GM18868 (cell line): ENCODE measurements around the gene ARFIP2.

ENCODE experiments used
- ATAC-seq: cut with Tn5 transposase; IDR thresholded peaks from one replicate; pipeline ENCODE4 v1.9.1; 2021; ENCODE audit warnings: mild to moderate bottlenecking, moderate library complexity; ENCODE audit not compliant: unreplicated experiment

Gene ARFIP2

DNA sequence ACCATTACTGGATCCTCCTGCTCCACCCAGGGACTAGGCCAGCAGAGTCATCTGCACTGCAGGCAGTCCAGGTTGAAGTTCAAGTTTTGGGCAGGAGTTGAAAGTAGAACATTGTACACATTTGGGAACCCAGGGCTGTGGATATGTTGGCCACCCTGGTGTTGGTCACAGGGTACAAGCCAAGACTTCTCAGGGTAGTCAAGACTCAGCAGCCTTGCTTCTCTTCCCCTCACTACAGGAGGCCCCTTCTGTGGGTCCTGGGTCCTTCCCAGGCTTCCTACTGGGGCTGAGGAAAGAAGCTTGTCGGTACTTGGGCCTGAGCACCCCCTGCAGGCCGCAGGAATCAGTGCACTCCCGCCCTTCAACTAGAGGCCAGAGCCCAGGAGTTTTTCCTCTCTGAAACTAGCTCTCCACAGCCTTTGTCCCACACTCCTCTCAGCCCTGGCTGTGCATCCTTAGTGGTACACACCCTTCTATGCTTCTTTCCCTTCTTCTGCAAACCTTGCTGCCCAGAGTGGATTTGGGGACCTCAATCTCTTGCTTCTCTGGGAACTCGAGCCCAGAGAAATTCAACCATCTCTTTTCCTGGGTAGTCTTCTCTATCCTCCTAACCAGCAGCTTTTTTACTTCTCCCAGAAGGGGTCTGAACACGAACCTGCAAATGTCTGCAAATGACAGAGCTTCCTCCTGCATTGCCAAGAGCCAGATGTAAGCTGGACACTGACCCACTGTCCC lies 37.7 kb downstream of the ARFIP2 start:
- peak; percentile 94 for ATAC-seq

DNA sequence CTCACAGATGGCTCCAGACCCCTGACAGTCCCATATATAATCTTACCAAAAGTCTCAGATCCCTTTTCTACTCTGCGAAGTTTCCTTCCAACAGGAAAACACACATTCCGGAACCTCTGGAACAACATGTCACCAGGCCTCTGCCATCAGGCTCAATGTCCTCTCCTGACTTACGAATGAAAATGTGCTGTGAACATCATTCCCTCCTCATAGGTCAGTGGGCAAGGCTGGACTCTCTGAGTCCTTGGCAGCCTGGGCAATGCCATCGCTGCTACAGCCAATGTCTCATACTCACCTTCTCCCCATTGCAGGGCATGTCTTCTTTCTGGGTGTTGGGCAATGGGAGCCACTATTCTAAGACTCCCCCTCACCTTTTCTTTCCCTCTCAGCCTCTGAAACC lies 38.7 kb downstream of the ARFIP2 start:
- ATAC-seq = no peak

DNA sequence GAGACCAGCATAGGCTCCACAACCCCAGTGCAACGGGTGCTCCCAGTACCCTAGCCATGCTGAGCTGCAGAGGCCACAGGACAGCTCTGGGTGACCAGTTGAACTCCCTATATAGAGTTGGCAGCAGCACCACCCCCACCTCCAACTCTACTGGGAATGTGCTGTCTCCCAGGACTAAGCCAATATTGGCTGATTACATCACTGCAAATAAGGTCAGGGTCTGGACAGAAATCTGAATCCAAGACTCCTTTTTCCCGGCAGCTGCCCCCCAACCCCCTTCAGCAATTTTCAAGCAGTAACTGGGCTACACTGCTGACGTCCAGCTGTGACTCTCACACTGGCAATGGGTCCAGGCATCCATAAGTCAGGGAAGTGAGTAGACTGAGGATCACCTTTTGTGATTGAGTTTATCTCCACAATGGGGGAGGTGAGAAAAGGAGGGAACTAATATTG lies 40.2 kb downstream of the ARFIP2 start, which contains the start of gene HPX:
Gene HPX, minus strand, starts transcription at position 82 of the 453 bp plus-strand sequence. Its CDS starts 24 bp downstream, at position 58.
- ATAC-seq = no peak

DNA sequence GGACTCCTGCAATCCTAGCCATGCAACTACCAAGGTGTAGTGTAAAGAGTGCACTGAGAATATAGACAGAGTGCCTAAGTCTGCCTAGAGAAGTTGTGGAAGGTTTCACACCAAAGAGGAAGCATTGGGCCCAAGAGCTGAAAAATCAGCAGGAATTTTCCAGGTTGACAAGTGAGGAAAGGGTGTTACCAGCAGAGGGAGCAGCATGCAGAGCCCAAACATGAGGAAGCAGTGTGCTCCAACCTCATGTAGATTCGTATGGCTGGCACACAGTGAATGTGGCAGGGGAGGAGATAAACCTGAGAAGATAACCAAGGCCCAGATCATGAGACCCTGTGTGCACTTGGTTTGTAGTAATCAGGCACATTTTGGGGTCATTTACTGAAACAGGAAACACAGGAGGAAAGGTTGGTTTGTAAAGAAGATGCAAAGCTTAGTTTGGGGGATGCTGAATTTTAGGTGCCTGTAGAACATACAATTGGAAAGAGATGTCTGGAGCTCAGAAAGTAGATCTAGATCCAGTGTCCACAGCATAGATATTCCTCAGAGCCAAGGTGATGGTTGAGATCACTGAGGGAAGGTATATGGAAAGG lies 42.1 kb downstream of the ARFIP2 start:
- ATAC-seq = no peak

DNA sequence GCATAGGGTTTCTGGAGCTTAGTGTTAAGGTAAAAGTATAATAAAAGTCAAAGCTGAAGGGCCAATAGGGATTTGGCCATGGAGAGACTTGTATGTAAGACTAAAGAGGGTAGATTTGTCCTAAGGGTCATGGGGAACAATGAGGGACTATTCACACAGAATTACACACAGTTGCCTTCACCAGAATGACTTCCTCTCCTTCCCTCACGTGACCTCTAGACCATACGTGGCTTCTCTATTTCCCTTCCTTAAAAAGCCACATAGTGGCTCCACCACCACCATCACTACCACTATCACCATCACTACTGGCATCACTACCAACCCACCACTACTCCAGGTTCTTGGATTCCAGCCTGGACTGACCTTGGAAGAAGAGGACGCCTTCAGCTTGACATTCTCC lies 43.1 kb downstream of the ARFIP2 start:
- ATAC-seq = no peak

DNA sequence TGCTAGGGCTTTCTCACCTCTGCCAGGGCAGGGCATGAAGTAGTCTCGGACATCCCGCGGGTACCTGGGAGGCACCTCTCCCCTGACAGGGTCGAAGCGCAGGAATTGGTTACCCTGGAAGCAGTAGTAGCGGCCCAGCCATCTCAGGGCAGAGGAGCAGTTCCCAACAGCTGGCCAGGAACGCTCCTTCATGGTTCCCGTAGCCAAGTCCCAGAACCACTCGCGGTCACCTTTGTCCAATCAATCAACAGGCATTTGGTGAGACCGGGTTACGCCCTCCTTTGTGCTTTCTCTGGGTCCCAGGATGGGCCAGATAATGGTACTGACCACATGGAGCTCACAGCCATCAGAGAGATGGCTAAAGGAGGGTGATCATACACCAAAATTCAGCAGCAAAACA lies 43.7 kb downstream of the ARFIP2 start:
- no peak for ATAC-seq

DNA sequence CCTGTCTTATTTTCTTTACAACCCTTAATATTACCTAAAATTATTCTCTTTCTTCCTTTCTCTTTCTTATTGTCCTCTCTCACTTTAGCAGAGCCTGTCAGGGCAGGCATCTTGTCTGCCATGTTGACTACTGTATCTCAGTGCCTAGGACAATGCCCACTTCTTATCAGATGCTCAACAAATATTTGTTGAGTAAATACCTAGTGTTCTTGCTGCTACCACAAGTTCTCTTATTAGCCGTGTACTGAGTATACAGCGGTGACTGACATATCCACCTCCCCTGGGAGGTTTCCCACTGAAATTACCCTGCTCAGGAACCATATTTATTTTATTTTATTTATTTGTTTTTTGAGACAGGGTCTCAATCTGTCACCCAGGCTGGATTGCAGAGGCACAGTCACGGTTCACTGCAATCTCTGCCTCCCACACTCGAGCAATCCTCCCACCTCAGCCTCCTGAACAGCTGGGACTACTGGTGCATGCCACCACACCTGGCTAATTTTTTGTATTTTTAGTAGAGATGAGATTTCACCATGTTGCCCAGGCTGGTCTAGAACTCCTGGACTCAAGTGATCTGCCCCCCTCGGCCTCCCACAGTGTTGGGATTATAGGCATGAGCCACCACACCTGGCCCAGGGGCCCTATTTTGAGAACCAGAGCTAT lies 47.0 kb downstream of the ARFIP2 start:
- peak; percentile 45 for ATAC-seq

DNA sequence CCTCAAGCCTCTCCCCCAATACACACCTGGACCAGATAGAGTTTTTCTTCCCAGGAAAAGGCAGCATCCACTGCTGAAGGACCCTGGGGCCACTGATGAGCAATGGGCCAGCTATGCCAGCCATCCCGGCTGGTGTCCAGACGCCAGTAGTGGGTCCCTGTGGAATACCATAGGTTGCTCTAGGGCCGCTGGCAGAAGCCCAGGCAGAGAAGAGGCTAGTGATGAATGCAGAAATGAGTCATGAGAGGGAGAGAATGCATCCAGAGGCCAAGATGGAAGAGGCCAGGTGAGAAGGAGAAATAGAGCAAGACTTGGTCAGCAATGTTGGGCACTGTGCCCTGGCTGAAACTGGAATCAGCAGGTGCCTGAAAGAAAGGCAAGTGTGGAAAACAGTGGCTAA lies 49.3 kb downstream of the ARFIP2 start:
- no peak for ATAC-seq

DNA sequence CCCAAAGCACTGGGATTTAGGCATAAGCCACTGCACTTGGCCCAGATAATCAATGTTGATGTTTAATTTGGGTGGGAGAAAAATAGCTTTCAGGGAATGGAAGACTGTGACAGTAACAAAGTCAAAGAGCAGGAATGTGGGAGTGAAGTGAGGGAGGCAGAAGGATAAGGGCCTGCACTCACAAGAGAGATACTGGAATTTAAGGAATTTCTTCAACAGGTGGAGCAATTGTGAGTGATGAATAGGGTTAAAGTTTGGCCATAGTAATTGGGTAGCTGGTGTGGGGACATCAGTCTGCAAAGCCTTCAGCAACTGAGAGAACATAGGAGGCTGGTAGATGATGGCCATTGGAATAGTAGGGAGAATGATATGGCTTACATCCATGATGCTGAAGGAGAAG lies 53.6 kb downstream of the ARFIP2 start:
- ATAC-seq = no peak
